ENCODE data around the gene TSPAN31. TPM values are rescaled to one million over a fixed set of nuclear protein-coding genes. Genes with fewer than 3 reads are reported as not detected.

TSPAN31 gene
- total RNA-seq, 1 donor from 2014 or later: 33.2 TPM

- Mint-ChIP-seq H3K4me3 (peak overlapping the region; percentile 90), H3K27me3 (ENCODE audit: low read depth) (peaks cover 37% of the 10 kb centered on the region), H3K4me1 (peaks cover 45% of the 10 kb centered on the region), H3K36me3 (peaks cover 24% of the 10 kb centered on the region), H3K27ac (peak overlapping the region; percentile 78), H3K9me3 (no peaks in the 10 kb centered on the region)
- TF ChIP-seq, protein P1, sequence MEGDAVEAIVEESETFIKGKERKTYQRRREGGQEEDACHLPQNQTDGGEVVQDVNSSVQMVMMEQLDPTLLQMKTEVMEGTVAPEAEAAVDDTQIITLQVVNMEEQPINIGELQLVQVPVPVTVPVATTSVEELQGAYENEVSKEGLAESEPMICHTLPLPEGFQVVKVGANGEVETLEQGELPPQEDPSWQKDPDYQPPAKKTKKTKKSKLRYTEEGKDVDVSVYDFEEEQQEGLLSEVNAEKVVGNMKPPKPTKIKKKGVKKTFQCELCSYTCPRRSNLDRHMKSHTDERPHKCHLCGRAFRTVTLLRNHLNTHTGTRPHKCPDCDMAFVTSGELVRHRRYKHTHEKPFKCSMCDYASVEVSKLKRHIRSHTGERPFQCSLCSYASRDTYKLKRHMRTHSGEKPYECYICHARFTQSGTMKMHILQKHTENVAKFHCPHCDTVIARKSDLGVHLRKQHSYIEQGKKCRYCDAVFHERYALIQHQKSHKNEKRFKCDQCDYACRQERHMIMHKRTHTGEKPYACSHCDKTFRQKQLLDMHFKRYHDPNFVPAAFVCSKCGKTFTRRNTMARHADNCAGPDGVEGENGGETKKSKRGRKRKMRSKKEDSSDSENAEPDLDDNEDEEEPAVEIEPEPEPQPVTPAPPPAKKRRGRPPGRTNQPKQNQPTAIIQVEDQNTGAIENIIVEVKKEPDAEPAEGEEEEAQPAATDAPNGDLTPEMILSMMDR (IDR thresholded peaks at IDR 0.05; ENCODE audit: unreplicated experiment): no peak
- DNase-seq (ENCODE audit: low spot score in 2 of 2, unreplicated experiment in 2 of 2): no peak
Measured at GRCh38 chr12:57752668-57753000, 7.8 kb downstream of the TSPAN31 start.

- H3K27ac Mint-ChIP-seq: peak overlapping the region; percentile 64
- TF ChIP-seq, protein P1 (IDR thresholded peaks at IDR 0.05; ENCODE audit: unreplicated experiment): no peak
- peaks cover 24% of the 10 kb centered on the region for H3K36me3 Mint-ChIP-seq
- peak overlapping the region; percentile 79 for H3K4me3 Mint-ChIP-seq
- H3K27me3 Mint-ChIP-seq (ENCODE audit: low read depth): peaks cover 49% of the 10 kb centered on the region
- no peak for DNase-seq (ENCODE audit: low spot score in 2 of 2, unreplicated experiment in 2 of 2)
- no peaks in the 10 kb centered on the region for H3K9me3 Mint-ChIP-seq
- H3K4me1 Mint-ChIP-seq: peaks cover 45% of the 10 kb centered on the region
Measured at GRCh38 chr12:57753756-57754337, 9.0 kb downstream of the TSPAN31 start.

GRCh38 chr12:57754411-57755193 is 9.8 kb downstream of the TSPAN31 start, which contains the start of gene MARCHF9:
Gene MARCHF9 (plus strand): TSS chr12:57755103. CDS start chr12:57755529, 426 bp downstream.
- Mint-ChIP-seq H3K27ac (peak within 1 kb of the TSS; percentile 64), H3K36me3 (peaks cover 18% of the 10 kb centered on the region), H3K4me3 (peak within 1 kb of the TSS; percentile 79), H3K9me3 (no peaks in the 10 kb centered on the region), H3K27me3 (ENCODE audit: low read depth) (peaks cover 55% of the 10 kb centered on the region), H3K4me1 (peaks cover 45% of the 10 kb centered on the region)
- DNase-seq (ENCODE audit: low spot score in 2 of 2, unreplicated experiment in 2 of 2): no peak
- TF ChIP-seq, protein P1 (IDR thresholded peaks at IDR 0.05; ENCODE audit: unreplicated experiment): no peak

DNA sequence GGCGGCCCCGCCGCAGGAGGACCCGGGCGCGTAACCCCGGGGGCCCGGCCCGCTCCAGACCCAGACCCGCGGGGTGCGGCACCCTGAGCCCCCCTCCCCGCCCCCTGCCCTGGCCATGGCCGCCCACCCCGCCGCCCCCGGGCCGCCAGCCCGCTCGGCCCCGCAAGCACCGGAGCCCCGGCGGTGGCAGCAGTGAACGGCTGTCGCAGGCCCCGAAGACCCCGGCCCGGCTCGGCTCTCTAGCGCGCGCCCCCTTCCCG is 10.3 kb downstream of the TSPAN31 start:
- Mint-ChIP-seq H3K4me1 (peaks cover 45% of the 10 kb centered on the region), H3K9me3 (no peaks in the 10 kb centered on the region), H3K36me3 (peaks cover 18% of the 10 kb centered on the region), H3K27ac (no peak overlapping the region), H3K27me3 (ENCODE audit: low read depth) (peaks cover 59% of the 10 kb centered on the region), H3K4me3 (peak overlapping the region; percentile 39)
- DNase-seq (ENCODE audit: low spot score in 2 of 2, unreplicated experiment in 2 of 2): no peak
- TF ChIP-seq, protein P1 (IDR thresholded peaks at IDR 0.05; ENCODE audit: unreplicated experiment): no peak

GRCh38 chr12:57755454-57756372 is 10.9 kb downstream of the TSPAN31 start:
- Mint-ChIP-seq H3K4me3 (peak overlapping the region; percentile 68), H3K4me1 (peaks cover 42% of the 10 kb centered on the region), H3K27ac (no peak overlapping the region), H3K9me3 (no peaks in the 10 kb centered on the region), H3K27me3 (ENCODE audit: low read depth) (peaks cover 65% of the 10 kb centered on the region), H3K36me3 (peaks cover 12% of the 10 kb centered on the region)
- TF ChIP-seq, protein P1 (IDR thresholded peaks at IDR 0.05; ENCODE audit: unreplicated experiment): no peak
- no peak for DNase-seq (ENCODE audit: low spot score in 2 of 2, unreplicated experiment in 2 of 2)

Data from mesothelial cell of epicardium (in vitro differentiated cells).